Measurements from ENCODE around the gene BMP2. TPM values are rescaled to one million over a fixed set of nuclear protein-coding genes. Genes with fewer than 3 reads are reported as not detected.

The BMP2 gene
- total RNA-seq, 1 experiment from 2014 or later = 24.3 TPM

DNA sequence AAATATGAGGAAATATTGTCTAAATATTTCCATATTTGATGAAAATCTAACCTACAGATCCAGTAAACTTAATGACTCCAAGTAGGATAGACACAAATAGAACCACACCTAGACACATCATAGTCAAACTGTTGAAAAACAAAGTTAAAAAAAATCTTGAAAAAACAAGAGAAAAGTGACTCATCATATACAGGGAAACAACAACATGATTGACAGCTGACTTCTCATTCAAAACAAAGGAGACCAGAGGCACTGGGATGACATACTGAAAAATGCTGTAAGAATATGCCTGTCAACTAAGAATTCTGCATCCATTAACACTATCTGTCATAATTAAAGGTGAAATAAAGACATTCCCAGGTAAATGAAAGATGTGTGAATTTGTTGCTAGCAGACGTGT lies 38.8 kb downstream of the BMP2 start:
- Mint-ChIP-seq H3K27me3 (ENCODE audit: insufficient read depth, unreplicated experiment) (no peaks in the 10 kb centered on the region), H3K36me3 (ENCODE audit: insufficient read depth, unreplicated experiment) (no peaks in the 10 kb centered on the region), H3K9me3 (ENCODE audit: unreplicated experiment) (peaks cover 17% of the 10 kb centered on the region), H3K27ac (ENCODE audit: unreplicated experiment) (no peak overlapping the region), H3K4me3 (ENCODE audit: unreplicated experiment) (no peak overlapping the region), H3K4me1 (ENCODE audit: low read depth, unreplicated experiment) (no peaks in the 10 kb centered on the region)
- no peaks in the 10 kb centered on the region for H3K36me3 ChIP-seq (ENCODE audit: control insufficient read depth, insufficient read depth, low read length)
- BruUV-seq (replicated peaks) = no TSS peak
- intact Hi-C loops (cut with micrococcal nuclease; ENCODE audit: unreplicated experiment) = no loop called here
- no peaks in the 10 kb centered on the region for H3K27me3 ChIP-seq (replicated peaks; ENCODE audit: control insufficient read depth, insufficient read depth, low read length)
- H3K4me3 ChIP-seq (ENCODE audit: low read depth, low read length) = no peak overlapping the region
- H3K4me1 ChIP-seq = no peaks in the 10 kb centered on the region
- H3K9me3 ChIP-seq = no peaks in the 10 kb centered on the region
- POLR2A ChIA-PET = no interaction called here
- no peak for DNase-seq
- TF ChIP-seq CTCF (IDR thresholded peaks at IDR 0.05; ENCODE audit: insufficient read depth in 1 of 2, low read depth in 1 of 2, low read length in 1 of 2, severe bottlenecking in 1 of 2, unreplicated experiment in 1 of 2) = no peak
- CTCF ChIA-PET = interaction anchor here (0.6 kb wide), 1 partner anchor 12 kb away, joined by 3 read pairs; no protein-coding TSS in a partner anchor

GRCh38 chr20:6811262-6812035 lies 44.0 kb downstream of the BMP2 start:
- Mint-ChIP-seq H3K4me3 (ENCODE audit: unreplicated experiment) (no peak overlapping the region), H3K36me3 (ENCODE audit: insufficient read depth, unreplicated experiment) (no peaks in the 10 kb centered on the region), H3K9me3 (ENCODE audit: unreplicated experiment) (no peaks in the 10 kb centered on the region), H3K4me1 (ENCODE audit: low read depth, unreplicated experiment) (no peaks in the 10 kb centered on the region), H3K27me3 (ENCODE audit: insufficient read depth, unreplicated experiment) (no peaks in the 10 kb centered on the region), H3K27ac (ENCODE audit: unreplicated experiment) (no peak overlapping the region)
- Histone ChIP-seq H3K9me3 (no peaks in the 10 kb centered on the region), H3K27me3 (replicated peaks; ENCODE audit: control insufficient read depth, insufficient read depth, low read length) (no peaks in the 10 kb centered on the region), H3K4me3 (ENCODE audit: low read depth, low read length) (no peak overlapping the region), H3K36me3 (ENCODE audit: control insufficient read depth, insufficient read depth, low read length) (no peaks in the 10 kb centered on the region), H3K4me1 (no peaks in the 10 kb centered on the region)
- CTCF ChIA-PET = no interaction called here
- intact Hi-C loops (cut with micrococcal nuclease; ENCODE audit: unreplicated experiment) = no loop called here
- no peak for TF ChIP-seq CTCF (IDR thresholded peaks at IDR 0.05; ENCODE audit: insufficient read depth in 1 of 2, low read depth in 1 of 2, low read length in 1 of 2, severe bottlenecking in 1 of 2, unreplicated experiment in 1 of 2)
- no TSS peak for BruUV-seq (replicated peaks)
- DNase-seq = no peak
- POLR2A ChIA-PET = no interaction called here

- no TSS peak for BruUV-seq (replicated peaks)
- no peaks in the 10 kb centered on the region for H3K27me3 Mint-ChIP-seq (ENCODE audit: insufficient read depth, unreplicated experiment)
- no peaks in the 10 kb centered on the region for H3K36me3 Mint-ChIP-seq (ENCODE audit: insufficient read depth, unreplicated experiment)
- no peak for DNase-seq
- intact Hi-C loops (cut with micrococcal nuclease; ENCODE audit: unreplicated experiment) = no loop called here
- H3K27me3 ChIP-seq (replicated peaks; ENCODE audit: control insufficient read depth, insufficient read depth, low read length) = no peaks in the 10 kb centered on the region
- no peaks in the 10 kb centered on the region for H3K4me1 Mint-ChIP-seq (ENCODE audit: low read depth, unreplicated experiment)
- no peaks in the 10 kb centered on the region for H3K9me3 ChIP-seq
- no peak overlapping the region for H3K4me3 ChIP-seq (ENCODE audit: low read depth, low read length)
- ChIA-PET POLR2A (no interaction called here), CTCF (no interaction called here)
- TF ChIP-seq CTCF (IDR thresholded peaks at IDR 0.05; ENCODE audit: insufficient read depth in 1 of 2, low read depth in 1 of 2, low read length in 1 of 2, severe bottlenecking in 1 of 2, unreplicated experiment in 1 of 2) = no peak
- H3K27ac Mint-ChIP-seq (ENCODE audit: unreplicated experiment) = no peak overlapping the region
- H3K9me3 Mint-ChIP-seq (ENCODE audit: unreplicated experiment) = no peaks in the 10 kb centered on the region
- H3K4me3 Mint-ChIP-seq (ENCODE audit: unreplicated experiment) = no peak overlapping the region
- no peaks in the 10 kb centered on the region for H3K4me1 ChIP-seq
- H3K36me3 ChIP-seq (ENCODE audit: control insufficient read depth, insufficient read depth, low read length) = no peaks in the 10 kb centered on the region
Observed at GRCh38 chr20:6812530-6812929, 45.0 kb downstream of the BMP2 start.

All from Caco-2 (cell line).